HG02973 (cell line): ENCODE data around the gene SVBP.
"Not testable (repeated sequence)": the region's sequence is repeated elsewhere in the genome, so short reads cannot be mapped to it uniquely, and the experiment has no call there.

ENCODE experiments used
- ATAC-seq: cut with Tn5 transposase; IDR thresholded peaks from one replicate; pipeline ENCODE4 v1.9.1; 2021; ENCODE audit warnings: moderate library complexity; ENCODE audit not compliant: unreplicated experiment

The SVBP gene

DNA sequence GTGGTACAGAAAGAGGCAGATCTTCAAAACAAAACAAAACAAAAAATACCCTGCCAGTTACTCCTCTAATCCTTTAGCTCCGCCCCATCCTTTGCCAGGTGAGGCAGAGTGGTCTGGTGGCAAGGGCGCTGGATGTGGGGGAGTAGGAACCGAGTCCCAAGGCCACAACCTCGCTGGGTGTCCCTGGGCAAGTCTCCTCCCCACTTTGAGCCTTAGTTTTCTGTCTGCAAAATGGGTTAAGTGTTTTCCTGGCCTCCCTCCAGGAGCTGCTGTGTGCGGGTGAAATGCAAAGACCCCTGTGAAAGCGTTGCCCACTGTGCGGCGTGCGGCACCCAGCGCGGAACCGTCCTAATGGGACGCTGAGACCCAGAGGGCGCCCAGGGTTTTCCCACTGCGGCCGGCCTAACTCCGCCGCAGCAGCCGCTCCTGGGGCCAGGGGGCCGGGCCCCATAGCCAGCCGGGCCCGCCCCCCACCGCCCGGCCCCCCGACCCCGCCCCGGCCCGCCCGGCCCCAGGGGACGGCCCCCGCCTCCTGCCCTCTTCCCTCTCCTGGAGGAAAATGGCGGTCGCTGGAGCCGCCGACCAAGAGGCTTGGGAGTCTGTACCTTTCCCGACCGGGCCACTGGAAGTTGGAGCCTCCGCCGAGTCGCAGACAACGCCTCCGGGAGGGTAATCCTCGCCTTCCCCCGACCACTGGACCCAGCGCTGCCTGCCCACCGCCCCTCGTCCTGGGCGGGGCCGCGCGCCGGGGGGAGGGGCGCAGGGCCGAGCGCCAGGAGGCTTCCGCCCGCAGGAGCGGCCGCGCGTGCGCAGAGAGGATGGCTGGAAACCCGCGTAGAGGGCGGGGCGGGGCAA is at the start of gene SVBP, which contains the start of gene ERMAP:
Gene SVBP, minus strand, starts transcription at position 813 of the 855 bp plus-strand sequence. CDS start 853 bp downstream, outside the sequence.
Gene ERMAP, plus strand, starts transcription at position 538 of the 855 bp plus-strand sequence. CDS start 13,327 bp downstream, outside the sequence.
- peak; percentile 75 for ATAC-seq

DNA sequence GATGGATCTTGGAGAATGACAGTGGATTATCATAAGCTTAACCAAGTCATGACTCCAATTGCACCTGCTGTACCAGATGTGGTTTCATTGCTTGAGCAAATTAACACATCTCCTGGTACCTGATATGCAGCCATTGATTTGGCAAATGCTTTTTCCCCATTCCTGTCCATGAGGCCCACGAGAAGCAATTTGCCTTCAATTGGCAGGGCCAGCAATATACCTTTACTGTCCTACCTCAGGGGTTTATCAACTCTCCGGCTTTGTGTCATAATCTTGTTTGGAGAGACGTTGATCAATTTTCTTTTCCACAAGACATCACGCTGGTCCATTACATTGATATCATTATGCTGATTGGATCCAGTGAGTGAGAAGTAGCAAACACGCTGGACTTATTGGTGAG is 49.4 kb upstream of the SVBP start:
- ATAC-seq, result no peak

DNA sequence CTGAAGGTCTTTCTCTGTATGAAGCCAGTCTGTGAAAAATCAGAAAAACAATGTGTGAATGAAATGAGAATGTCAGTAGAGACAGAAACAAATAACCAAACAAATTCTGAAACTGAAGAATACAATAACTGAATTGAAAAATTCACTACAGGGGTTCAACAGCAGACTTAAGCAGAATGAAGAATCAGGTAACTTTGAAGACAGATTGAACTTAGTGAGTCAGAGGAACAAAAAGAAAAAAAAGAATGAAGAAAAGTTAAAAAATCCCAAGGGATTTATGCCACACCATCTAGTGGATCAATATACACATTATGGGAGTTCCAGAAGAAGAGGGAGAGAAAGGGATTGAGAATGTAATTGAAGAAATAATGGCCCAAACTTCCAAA is 43.8 kb upstream of the SVBP start:
- ATAC-seq, result no peak

DNA sequence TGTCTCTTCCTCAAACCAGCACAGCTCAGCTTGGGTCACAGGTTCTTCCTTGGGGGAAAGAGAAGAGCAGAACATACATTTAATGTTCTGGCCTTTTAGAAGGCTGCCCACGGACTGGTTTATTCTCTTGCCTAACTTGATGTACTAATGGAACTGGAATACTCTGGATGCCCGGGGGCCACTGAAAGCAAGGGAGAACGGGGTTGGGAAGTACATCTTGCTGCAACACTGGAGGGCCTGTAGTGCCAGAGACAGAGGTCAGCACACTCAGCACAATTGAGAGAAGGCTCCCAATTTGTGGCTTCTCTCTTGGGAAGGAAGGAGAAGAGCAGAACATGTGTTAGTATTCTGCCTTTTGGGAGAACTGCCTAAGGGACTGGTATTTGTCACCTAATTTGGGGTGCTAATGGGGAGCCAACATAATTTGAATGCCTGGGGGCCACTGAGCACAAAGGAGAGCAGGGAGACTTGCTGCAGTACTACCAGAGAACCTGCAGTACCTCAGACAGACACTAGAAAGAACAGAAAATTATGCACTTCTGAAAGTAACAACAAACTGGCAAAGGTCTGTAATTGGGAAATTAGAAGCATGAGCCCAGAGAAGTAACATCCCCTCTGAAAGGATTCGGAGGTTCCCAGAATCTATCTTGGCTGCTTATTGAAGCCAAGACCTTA is 43.3 kb upstream of the SVBP start:
- ATAC-seq, result no peak

DNA sequence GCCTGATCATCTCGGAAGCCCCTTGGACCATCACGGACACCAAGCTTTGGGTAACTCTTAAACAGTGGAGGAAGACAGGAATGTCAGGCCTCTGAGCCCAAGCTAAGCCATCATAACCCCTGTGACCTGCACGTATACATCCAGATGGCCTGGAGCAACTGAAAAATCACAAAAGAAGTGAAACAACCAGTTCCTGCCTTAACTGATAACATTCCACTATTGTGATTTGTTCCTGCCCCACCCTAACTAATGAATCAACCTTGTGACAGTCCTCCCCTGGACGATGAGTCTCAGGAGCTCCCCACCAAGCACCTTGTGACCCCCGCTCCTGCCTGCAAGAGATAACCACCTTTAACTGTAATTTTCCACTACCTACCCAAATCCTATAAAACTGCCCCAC is 42.2 kb upstream of the SVBP start:
- ATAC-seq, result not testable (repeated sequence)

DNA sequence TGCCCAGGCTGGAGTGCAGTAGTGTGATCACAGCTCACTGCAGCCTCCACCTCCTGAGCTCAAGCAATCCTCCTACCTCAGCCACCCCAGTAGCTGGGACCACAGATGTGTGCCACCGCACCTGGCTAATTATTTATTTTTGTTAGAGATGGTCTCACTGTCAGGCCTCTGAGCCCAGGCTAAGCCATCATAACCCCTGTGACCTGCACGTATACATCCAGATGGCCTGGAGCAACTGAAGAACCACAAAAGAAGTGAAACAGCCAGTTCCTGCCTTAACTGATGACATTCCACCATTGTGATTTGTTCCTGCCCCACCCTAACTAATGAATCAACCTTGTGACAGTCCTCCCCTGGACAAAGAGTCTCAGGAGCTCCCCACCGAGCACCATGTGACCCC is 39.4 kb upstream of the SVBP start:
- ATAC-seq, result not testable (repeated sequence)

GRCh38 chr1:42853116-42853884 is 36.1 kb upstream of the SVBP start:
- ATAC-seq, result no peak

GRCh38 chr1:42852608-42852980 is 35.4 kb upstream of the SVBP start:
- no peak for ATAC-seq

DNA sequence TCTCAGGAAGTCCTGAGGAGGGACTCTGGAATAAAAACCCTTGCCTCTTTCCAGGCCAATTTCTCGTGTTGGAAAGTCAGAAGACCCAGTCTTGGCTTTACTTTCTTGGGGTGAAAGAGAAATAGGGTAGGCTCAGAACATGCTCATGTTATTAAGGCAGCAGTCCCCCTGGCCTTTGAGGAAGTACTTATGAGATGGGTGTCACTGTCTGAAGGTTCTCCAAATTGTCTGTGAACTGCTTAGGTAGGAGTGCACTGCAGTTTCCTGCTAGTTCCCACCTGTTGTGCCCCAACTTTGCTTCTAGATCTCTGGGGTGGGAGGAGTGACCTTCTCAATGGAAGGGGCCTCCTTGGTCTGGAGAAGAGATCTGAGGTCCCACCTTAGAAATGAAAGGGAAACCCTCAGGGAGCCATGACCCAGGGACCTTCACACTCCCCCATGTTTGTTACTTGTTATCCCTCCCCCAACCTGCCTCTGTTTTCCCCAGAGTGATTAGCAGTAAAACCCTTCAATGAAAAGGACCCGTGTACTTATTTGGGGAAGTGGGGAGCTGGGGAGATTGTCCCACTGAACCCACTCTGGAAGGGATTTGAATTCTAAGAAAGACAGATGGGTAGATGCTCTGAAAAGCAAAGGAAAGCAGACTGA is 34.9 kb upstream of the SVBP start:
- ATAC-seq, result no peak

GRCh38 chr1:42851420-42851819 is 34.2 kb upstream of the SVBP start:
- ATAC-seq, result no peak

- no peak for ATAC-seq
These were observed 32.7 kb upstream of the SVBP start for GRCh38 chr1:42849944-42850343.

DNA sequence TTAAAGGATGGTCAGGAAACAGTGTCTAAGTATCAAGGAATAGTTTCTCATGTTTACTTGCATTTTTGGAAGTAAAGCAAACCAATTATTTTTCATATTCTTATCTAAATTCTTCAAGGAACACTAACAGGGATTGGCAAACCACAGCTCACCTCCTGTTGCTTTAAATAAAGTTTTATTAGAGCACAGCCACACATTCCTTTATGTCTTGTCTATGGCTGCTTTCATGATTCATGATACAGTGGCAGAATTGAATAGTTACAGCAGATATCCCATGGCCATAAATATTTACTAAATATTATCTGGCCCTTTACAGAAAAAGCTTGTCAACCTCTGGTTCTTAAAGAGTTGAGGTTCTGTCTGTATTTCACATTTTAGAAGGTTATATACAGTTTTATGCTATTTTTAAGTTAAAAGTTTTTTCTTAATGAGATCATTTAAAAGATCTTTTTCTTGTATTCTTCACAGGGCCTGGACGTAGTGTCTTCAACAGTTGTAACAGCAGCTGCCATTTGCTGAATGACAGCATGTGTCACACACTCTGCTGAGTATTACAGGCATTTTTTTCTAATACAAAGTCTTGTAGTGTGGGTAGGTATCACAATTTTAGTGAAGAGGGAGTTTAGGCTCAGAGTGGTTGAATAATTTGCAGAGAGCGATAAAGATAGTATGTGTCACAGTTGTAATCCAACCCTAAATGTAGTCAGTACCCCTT is 31.8 kb upstream of the SVBP start:
- no peak for ATAC-seq

DNA sequence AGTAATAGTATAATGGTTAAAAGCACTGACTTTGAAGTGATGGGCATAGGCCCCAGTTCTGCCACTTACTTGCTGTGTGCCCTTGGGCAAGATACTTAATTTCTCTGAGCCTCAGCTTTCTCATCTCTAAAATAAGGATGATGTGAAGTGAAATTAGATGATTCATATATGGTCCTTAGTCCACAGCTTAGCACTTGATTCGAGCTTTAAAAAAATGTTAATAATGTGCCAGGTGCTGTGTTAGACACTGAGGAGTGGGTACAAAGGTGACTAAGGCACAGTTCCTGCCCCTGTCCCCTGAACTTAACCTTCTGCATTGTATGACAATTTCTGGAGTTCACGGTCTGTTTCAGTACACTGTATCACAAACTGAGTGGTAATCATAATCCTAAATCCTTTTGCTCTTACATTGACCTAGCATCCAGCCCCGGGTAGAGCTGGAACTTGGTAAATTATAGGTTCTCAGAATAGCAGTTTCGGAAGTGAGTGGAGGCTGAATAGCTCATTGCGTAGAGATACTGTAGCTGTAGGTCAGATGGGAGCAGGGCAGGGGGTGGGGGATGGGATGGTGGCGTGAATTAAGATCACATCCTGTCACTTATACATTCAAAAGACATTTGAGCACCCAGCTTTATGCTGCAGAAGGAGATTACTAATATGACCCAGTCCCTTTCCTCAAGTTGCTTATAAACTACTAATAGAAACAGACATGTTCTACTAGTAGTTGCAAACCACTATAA is 30.7 kb upstream of the SVBP start:
- no peak for ATAC-seq

- no peak for ATAC-seq
These were observed 30.0 kb upstream of the SVBP start for GRCh38 chr1:42847111-42847595.

- ATAC-seq, result peak; percentile 77
These were observed 29.3 kb upstream of the SVBP start, which contains the start of gene ZNF691 for GRCh38 chr1:42846257-42847110. Gene ZNF691, plus strand, starts transcription at chr1:42846613. Its CDS starts 3,046 bp downstream, at chr1:42849659.

DNA sequence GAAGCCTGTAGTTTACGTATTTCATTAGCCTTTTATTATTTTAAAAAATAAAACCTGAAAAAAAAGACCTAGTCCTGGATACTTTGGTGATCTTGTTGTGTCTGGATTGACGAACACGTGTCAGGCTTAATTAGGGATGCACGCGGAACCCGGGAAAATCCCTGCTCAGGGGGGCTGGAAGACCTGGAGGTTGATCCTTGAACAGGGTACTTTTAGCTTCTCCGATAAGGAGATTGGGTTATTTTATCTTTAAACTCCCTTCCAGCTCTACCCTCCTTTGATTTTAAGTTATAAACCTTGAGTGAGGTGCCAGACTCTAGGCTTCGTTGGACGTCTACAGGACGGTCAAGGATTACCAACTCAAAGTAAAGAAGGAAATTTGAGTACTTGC is 28.7 kb upstream of the SVBP start:
- no peak for ATAC-seq

DNA sequence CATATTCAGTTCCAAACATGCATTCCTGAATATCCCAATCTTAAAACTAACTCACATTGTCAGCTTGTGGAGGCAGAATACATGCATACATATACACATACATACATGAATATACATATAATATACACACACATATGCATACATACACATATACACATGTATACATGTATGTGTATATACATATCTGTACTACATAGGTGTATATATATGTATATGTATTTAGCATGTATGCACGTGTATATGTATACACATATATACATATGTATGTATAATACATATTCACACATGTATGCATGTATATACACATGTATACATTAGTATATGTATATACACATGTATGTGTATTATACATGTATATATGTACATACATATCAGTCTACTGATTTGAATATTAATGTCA is 28.0 kb upstream of the SVBP start:
- no peak for ATAC-seq

GRCh38 chr1:42844592-42845140 is 27.5 kb upstream of the SVBP start:
- no peak for ATAC-seq
